HG03521 (cell line): Measurements from ENCODE around the gene APLP2.
"Not testable (repeated sequence)": the region's sequence is repeated elsewhere in the genome, so short reads cannot be mapped to it uniquely, and the experiment has no call there.

Source experiments
- ATAC-seq: cut with Tn5 transposase; IDR thresholded peaks from one replicate; pipeline ENCODE4 v1.9.1; 2021; ENCODE audit warnings: mild to moderate bottlenecking, moderate library complexity; ENCODE audit not compliant: unreplicated experiment

APLP2 gene

DNA sequence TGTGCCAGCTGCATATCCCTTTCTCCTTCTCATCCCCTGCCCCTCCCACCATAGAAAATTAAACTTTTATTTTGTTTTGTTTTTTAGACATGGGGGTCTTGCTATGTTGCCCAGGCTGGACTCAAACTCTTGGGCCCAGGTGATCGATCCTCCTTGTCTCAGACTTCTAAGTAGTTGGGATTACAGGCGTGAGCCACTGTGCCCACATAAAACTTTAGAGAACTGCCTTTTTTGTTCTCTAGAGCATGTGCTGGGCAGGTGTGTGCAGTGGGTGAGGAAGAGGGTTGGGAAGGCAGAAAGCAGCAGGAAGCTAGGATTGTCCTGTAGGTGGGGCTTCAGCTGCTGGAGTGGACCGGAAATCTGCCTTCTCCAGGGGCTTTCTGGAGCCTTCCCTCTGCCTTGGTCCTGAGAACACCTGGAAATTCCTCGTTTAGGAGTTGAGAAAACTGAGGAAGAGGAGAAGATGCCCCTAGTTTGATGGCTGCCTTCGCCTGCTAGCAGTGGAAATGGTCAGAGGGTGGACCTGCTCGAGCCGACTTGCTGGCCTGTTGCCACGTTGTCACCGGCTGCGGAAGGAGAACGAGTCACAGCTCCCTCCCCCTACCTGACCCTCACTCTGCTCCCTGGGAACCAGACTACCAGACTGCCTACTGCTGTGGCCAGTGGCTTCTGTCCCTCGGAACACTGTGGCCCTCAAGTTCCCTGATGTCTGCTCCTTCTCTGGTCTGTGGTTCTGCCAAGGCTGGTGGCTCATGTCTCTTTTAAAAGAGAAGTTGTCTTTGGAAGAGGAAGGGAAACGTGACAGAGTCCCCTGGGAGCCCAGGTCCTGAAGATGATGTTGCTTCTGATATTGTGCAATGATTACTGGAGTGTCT, 93.9 kb downstream of the APLP2 start:
- ATAC-seq, result no peak

DNA sequence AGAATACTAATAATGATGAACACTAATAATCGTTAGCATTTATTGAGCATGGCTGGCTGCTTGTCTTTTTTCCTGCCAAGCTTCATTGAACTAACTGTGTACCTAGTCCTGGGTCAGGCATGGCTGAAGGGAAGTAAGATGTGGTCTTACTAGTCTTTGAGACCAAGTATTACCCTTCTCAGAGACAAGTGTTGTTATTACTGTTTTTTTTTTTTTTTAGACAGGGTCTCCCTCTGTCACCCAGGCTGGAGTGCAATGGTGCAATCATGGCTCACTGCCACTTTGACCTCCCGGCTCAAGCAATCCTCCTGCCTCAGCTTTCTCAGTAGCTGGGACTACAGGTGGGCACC, 94.5 kb downstream of the APLP2 start:
- no peak for ATAC-seq

GRCh38 chr11:130165601-130166456, 96.1 kb downstream of the APLP2 start:
- no peak for ATAC-seq

DNA sequence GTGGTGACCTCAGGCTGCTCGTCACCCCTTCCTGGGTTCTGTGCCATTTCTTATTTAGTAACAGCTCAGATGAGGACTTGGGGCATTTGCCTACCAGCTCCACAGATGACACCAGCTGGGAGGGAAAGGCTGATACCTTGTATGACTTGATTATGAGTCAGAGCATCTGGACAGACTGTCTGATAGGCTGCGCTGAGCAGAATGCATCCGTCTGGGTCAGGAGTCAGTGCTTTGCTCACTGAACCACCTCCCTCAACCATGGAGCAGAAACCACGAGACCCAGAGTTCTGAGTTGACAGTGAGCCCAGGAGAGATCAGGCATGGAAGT, 96.7 kb downstream of the APLP2 start:
- ATAC-seq, result no peak

- no peak for ATAC-seq
These were observed 97.5 kb downstream of the APLP2 start for GRCh38 chr11:130167146-130167545.

DNA sequence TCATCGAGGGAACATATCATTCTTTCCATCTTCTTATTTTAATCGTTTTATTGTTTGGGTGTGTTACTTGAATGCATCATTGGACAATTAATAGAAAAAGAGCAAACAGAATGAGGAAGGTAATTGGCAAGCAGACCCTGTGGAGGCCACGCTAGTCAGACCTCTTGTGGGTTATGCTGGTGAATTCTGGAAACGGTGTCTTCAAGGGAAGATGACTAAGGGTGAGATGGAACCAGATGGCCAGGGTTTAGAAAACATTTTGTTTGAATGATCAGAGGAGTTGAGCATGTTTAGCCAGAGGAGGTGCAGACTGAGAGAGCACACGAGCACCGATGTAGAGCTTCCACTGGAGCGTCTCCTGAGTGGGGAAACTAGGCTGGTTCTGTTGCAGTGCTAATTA, 98.4 kb downstream of the APLP2 start:
- ATAC-seq, result no peak

- no peak for ATAC-seq
These were observed 100.7 kb downstream of the APLP2 start for GRCh38 chr11:130170345-130170744.

- no peak for ATAC-seq
These were observed 101.8 kb downstream of the APLP2 start for GRCh38 chr11:130171534-130171933.

DNA sequence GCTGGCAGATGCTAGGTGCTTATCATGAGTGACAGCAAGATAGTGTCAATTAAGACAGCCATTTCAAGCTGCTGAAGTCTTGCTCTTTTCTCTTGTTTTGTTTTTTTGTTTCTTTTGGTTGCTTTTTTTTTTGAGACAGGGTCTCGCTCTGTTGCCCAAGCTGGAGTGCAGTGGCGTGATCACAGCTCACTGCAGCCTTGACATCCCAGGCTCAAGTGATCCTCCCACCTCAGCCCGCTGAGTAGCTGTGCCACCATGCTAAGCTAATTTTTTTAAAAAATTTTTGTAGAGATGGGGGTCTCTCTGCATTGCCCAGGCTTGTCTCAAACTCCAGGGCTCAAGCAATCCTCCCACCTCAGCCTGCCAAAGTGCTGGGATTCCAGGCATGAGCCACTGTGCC, 102.3 kb downstream of the APLP2 start:
- ATAC-seq, result not testable (repeated sequence)

- ATAC-seq, result no peak
These were observed 104.9 kb downstream of the APLP2 start for GRCh38 chr11:130174642-130175041.

- no peak for ATAC-seq
These were observed 106.2 kb downstream of the APLP2 start for GRCh38 chr11:130175898-130176297.

GRCh38 chr11:130177782-130178181, 108.1 kb downstream of the APLP2 start:
- no peak for ATAC-seq

GRCh38 chr11:130178441-130179339, 109.0 kb downstream of the APLP2 start:
- no peak for ATAC-seq

DNA sequence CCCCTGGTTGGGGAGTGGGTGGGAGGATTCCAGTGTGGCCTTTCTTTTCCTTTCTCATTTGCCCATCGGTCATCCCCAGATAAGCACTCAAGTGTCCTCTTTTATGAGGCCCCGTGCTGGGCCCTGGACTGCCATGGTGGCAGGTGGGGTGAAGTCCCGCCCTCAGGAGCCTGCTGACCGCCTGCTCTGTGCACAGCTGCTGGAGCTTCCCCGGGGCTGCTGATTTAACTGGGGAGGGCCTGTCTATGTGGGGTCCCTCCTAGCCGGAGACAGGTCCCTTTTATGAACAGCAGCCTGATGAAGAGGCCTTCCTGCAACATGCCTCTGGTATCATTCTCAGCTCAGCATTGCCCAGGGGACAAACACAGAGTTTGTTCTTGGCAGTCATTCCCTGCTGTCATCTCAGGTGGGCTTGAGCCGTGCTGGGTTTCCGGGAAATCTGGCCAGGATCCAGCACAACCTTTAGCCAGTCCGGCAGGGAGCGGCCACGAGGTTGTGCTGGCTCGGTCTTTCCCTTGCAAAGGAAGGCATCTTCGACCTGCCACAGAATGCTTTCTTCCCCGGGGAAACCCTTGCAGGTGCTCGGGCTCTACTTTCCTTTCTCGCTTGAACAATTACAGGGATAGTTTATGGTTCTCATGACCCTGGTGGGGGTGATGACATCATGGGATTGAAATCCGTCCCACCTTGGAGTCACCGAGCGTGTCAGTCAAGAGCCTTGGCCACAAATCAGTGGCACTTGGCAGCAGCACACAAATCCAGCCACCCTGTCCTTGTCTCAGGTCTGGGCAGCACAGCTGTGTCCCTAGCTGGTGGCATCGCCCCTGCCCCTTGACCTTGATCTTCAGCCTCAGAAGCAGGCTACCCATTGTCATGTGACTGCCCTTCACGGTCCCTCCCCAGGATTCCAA, 110.0 kb downstream of the APLP2 start:
- no peak for ATAC-seq

DNA sequence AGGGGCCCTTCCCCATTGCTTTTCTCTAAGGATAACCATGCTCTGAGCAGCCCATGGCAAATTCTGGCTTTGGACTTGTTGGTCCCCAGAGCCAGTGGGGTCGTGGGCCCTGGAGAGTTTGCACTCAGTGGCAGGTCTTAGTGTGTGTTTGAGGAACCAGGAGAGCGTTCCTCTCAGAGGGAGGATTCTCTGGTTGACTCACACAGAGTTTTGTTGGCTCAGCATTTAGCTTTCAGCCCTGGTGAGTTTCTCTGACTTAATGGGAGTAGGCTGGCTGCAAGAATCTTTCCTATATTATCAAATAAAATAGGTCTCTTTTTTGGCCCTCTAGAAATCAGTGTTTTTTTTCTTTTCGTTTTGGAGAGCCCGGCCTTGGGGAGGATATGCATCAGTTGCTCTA, 110.8 kb downstream of the APLP2 start:
- ATAC-seq, result no peak

GRCh38 chr11:130180896-130181294, 111.2 kb downstream of the APLP2 start:
- no peak for ATAC-seq

DNA sequence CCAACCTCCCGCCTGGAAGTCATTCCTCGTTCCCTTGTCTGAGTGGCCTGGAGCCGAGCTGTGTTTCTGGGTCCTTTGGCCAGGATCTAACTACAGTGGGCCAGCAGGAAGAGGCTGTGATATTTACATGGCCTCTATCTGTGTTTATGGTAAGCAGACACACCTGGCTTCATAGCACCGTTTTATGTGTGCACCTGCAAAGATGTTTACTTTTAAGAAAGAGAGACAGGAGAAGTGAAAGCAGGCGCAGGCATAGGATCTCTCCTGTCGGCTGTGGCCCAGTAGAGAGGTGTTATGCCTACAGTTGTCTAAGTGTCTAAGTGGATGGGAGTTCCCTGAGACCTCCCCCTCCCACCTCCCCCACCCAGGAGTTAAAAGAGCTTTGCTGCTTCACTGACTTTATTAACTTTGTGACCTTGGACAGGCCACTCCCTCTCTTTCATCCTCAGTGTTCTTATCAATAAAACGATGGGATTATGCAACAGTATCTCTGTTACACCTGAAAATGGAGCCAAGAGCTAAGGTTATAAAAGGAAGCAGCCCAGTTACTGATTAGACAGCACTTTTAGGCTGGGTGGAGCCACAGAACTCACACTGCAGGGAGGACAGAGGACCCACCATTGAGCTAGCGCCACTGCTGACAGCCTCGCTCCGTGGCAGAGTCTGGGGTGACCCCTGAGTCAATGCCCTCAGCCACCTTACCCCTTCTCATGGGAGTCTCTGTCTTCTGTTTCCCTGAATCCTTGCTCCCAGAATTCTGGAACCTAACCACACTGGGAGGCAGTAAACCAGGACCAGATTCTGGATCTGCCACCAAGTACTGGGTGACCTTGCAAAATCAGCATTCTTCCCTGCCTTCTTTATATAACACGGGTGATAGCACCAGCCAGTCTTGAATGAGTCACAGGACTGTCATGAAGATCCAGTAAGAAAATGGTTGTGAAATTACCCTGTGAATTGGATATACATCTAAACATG, 111.9 kb downstream of the APLP2 start:
- peak; percentile 51 for ATAC-seq

- ATAC-seq, result no peak
These were observed 114.3 kb downstream of the APLP2 start for GRCh38 chr11:130183878-130184610.
